ENCODE results near the gene PHLDA2. TPM values are rescaled to one million over a fixed set of nuclear protein-coding genes. Genes with fewer than 3 reads are reported as not detected.

Gene PHLDA2, protein sequence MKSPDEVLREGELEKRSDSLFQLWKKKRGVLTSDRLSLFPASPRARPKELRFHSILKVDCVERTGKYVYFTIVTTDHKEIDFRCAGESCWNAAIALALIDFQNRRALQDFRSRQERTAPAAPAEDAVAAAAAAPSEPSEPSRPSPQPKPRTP
- total RNA-seq (1 to 10 TPM in 1 of 5 donors, under 1 TPM in 4; 0.65 to 1.3 (median 0.79) TPM), total RNA-seq (0.05 to 2.9 (median 1.2) reads per million in 29 experiments)
- total RNA-seq (2013) = not detected

DNA sequence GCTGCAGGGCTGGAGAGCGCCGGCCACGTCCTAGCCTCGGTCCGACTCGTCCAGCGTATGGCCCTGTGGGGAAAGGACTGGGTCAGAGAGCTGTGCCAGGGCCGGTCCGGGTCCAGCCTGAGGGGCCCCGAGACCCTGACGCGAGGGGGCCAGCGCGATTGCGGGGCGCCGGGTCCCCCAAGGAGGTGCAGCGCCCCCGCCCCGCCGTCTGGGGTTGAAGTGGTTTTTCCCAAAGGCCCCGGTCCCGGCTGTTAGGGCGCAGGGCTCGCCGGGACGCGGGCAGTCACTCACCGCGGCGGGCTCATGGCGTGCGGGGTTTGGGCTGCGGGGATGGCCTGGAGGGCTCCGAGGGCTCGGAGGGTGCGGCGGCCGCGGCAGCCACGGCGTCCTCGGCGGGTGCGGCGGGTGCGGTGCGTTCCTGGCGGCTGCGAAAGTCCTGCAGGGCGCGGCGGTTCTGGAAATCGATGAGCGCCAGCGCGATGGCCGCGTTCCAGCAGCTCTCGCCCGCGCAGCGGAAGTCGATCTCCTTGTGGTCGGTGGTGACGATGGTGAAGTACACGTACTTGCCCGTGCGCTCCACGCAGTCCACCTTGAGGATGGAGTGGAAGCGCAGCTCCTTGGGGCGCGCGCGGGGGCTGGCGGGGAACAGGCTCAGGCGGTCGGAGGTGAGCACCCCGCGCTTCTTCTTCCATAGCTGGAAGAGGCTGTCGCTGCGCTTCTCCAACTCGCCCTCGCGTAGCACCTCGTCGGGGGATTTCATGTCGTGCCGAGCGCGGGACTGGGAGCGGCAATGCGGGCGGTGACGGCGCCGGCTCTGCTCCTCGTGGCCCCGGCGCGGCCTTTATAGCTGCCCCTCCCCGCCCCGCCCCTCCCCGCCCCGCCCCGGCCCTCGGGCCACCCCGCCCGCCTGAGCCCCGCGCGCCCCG, at the start of gene PHLDA2:
PHLDA2 (minus strand) TSS at position 816 of the 926 bp plus-strand sequence; CDS start at position 760, 56 bp downstream.
- peak; percentile 48 to 74 (median 66) for ATAC-seq (replicated peaks in 1 of 4)
- Histone ChIP-seq H3K9me3 (no peaks in the 10 kb centered on the region), H3K27ac (ENCODE audit: low read length) (no peak within 1 kb of the TSS), H3K4me3 (ENCODE audit: control insufficient read depth in 1 of 2, extremely low read depth in 1 of 2, low read length in 1 of 2) (peak within 1 kb of the TSS; percentile 57 to 62), H3K27me3 (replicated peaks in 1 of 2; ENCODE audit: control insufficient read depth in 2 of 2, extremely low read depth in 1 of 2, insufficient read depth in 2 of 2, low read length in 1 of 2) (peaks cover 0 to 55% of the 10 kb centered on the region in 2 experiments), H3K36me3 (ENCODE audit: control insufficient read depth in 2 of 2, extremely low read depth in 1 of 2, insufficient read depth in 1 of 2, low read length in 1 of 2) (no peaks in the 10 kb centered on the region), H3K4me1 (ENCODE audit: control insufficient read depth in 1 of 2, extremely low read depth in 1 of 2, insufficient read depth in 2 of 2, low read length in 2 of 2) (peaks cover 8 to 46% of the 10 kb centered on the region in 2 experiments)
- CTCF ChIA-PET = interaction anchor here (0.9 to 2.4 kb wide), 3 partner anchors 36 to 396 kb away, joined by 4 to 10 read pairs (median 8); no protein-coding TSS in a partner anchor
- 3% methylated on average over 86 of the region's 113 CpGs for WGBS (ENCODE audit: insufficient coverage)
- Mint-ChIP-seq H3K4me3 (peak within 1 kb of the TSS; percentile 78 to 81 (median 80)), H3K9me3 (no peaks in the 10 kb centered on the region), H3K36me3 (no peaks in the 10 kb centered on the region), H3K4me1 (peaks cover 20 to 33% (median 24%) of the 10 kb centered on the region in 3 donors), H3K27ac (no peak within 1 kb of the TSS), H3K27me3 (peaks cover 7 to 20% of the 10 kb centered on the region in 2 donors)
- DNase-seq = peak in 34 of 35 experiments; percentile 25 to 77 (median 51)
- POLR2A ChIA-PET = interaction anchor here in 1 of 2 donors (0.6 kb wide), 2 partner anchors 27 to 87 kb away, joined by 3 to 4 read pairs; no protein-coding TSS in a partner anchor

DNA sequence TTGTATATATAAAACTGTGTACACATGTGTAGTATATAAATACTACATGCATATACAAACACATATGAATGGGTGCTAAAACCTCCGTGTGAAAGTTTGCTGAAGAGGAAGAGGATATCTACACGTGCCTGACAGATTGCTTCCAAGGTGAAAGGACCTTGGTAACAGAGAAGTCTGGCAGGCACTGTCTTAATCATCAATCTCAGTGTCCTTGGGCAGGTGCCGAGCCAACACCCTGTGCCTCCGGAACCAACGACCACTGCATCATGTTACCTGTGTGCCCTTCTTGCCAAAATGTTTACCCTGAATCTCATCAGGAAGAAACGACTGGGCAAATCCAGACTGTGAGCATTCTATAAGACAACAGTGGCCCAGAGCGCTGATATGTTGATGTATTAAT, 47.9 kb upstream of the PHLDA2 start:
- WGBS (ENCODE audit: insufficient coverage) = 94% methylated on average over 5 of the region's 7 CpGs
- Histone ChIP-seq H3K4me3 (ENCODE audit: control insufficient read depth in 1 of 2, extremely low read depth in 1 of 2, low read length in 1 of 2) (no peak overlapping the region), H3K4me1 (ENCODE audit: control insufficient read depth in 1 of 2, extremely low read depth in 1 of 2, insufficient read depth in 2 of 2, low read length in 2 of 2) (peaks cover 0 to 19% of the 10 kb centered on the region in 2 experiments), H3K27ac (ENCODE audit: low read length) (no peak overlapping the region), H3K27me3 (replicated peaks in 1 of 2; ENCODE audit: control insufficient read depth in 2 of 2, extremely low read depth in 1 of 2, insufficient read depth in 2 of 2, low read length in 1 of 2) (no peaks in the 10 kb centered on the region), H3K36me3 (ENCODE audit: control insufficient read depth in 2 of 2, extremely low read depth in 1 of 2, insufficient read depth in 1 of 2, low read length in 1 of 2) (peaks cover 0 to 72% of the 10 kb centered on the region in 2 donors), H3K9me3 (no peaks in the 10 kb centered on the region)
- H3K9me3 Mint-ChIP-seq = no peaks in the 10 kb centered on the region
- H3K27me3 Mint-ChIP-seq = no peaks in the 10 kb centered on the region
- H3K4me3 Mint-ChIP-seq = peak overlapping the region in 1 of 3 donors; percentile 32
- ChIA-PET POLR2A (no interaction called here), CTCF (interaction anchor here in 1 of 2 donors (2.0 to 3.3 kb wide), 3 partner anchors 12 to 44 kb away, joined by 8 to 20 read pairs (median 12); no protein-coding TSS in a partner anchor)
- H3K36me3 Mint-ChIP-seq = peaks cover 48% of the 10 kb centered on the region
- H3K4me1 Mint-ChIP-seq = peaks cover 42 to 72% (median 49%) of the 10 kb centered on the region in 3 donors
- no peak for DNase-seq
- ATAC-seq (replicated peaks in 1 of 4) = no peak
- H3K27ac Mint-ChIP-seq = peak overlapping the region; percentile 15 to 35

DNA sequence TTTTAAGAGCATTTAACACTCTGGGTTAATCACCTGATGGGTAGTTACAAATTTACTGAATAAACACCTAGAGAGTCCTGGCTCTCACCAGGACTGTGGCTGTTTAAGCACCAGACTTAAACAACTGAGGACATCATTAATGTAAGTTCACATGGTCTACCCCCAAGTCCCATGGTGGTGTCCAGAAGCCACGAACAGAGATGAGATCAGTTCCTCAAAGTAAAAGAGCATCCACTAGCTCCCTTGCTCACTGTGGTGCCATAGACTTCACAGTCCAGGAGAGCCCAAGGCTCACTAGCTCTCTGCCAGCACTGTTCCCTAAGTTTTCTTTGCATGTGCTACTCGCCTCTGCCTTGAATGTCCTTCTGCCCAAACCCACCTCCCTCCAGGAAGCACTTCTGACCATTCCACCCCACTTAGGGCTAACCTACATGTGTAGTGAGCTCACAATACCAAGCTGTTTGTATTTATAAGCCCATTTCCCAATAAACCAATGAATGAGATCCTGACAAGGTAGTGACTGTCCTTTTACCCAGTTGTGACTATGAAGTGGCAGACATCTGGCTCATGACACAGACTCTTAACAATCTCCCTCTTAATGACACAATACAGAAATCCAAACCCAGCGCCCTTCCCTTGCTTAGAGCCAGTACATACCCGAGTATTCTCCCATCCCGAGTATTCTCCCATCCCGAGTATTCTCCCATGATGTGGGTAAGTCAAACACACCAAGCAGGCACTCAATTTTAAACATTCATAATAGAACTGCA, 47.3 kb upstream of the PHLDA2 start:
- H3K27ac ChIP-seq (ENCODE audit: low read length) = no peak overlapping the region
- H3K36me3 ChIP-seq (ENCODE audit: control insufficient read depth in 2 of 2, extremely low read depth in 1 of 2, insufficient read depth in 1 of 2, low read length in 1 of 2) = peaks cover 0 to 79% of the 10 kb centered on the region in 2 donors
- no peaks in the 10 kb centered on the region for H3K9me3 ChIP-seq
- ATAC-seq (replicated peaks in 1 of 4) = no peak
- CTCF ChIA-PET = interaction anchor here in 1 of 2 donors (1.3 to 3.3 kb wide), 5 partner anchors 13 to 115 kb away, joined by 6 to 20 read pairs (median 8); no protein-coding TSS in a partner anchor
- H3K4me1 Mint-ChIP-seq = peaks cover 36 to 66% (median 43%) of the 10 kb centered on the region in 3 donors
- no peak overlapping the region for H3K4me3 Mint-ChIP-seq
- 96% methylated on average over 2 of the region's 6 CpGs for WGBS (ENCODE audit: insufficient coverage)
- H3K27me3 Mint-ChIP-seq = no peaks in the 10 kb centered on the region
- DNase-seq = no peak
- peaks cover 47% of the 10 kb centered on the region for H3K36me3 Mint-ChIP-seq
- no peaks in the 10 kb centered on the region for H3K27me3 ChIP-seq (replicated peaks in 1 of 2; ENCODE audit: control insufficient read depth in 2 of 2, extremely low read depth in 1 of 2, insufficient read depth in 2 of 2, low read length in 1 of 2)
- no peaks in the 10 kb centered on the region for H3K9me3 Mint-ChIP-seq
- H3K27ac Mint-ChIP-seq = peak overlapping the region; percentile 7 to 36
- no peak overlapping the region for H3K4me3 ChIP-seq (ENCODE audit: control insufficient read depth in 1 of 2, extremely low read depth in 1 of 2, low read length in 1 of 2)
- POLR2A ChIA-PET = interaction anchor here in 1 of 2 donors (0.6 kb wide), 1 partner anchor 19 kb away, joined by 3 read pairs; no protein-coding TSS in a partner anchor
- H3K4me1 ChIP-seq (ENCODE audit: control insufficient read depth in 1 of 2, extremely low read depth in 1 of 2, insufficient read depth in 2 of 2, low read length in 2 of 2) = peaks cover 0 to 15% of the 10 kb centered on the region in 2 experiments

DNA sequence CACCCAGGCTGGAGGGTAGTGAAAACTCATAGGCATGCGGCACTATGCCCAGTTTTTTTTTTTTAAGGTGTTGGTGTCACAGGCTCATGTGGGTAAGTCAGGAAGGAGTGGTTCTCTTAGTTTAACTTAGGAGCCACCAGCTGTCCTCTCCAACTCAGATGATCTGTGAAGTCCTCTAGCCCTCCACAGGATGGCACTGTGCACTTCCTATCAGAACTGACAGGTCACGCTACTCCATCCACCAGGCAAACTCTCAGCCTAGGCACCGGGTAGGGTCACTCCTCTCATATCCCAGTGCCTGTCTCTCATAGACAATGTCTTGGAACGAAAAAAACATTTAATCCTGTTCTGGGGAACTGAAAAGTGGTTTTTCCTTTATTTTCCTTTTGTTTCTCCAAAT, 46.4 kb upstream of the PHLDA2 start:
- Mint-ChIP-seq H3K9me3 (no peaks in the 10 kb centered on the region), H3K27ac (peak overlapping the region in 1 of 2 donors; percentile 48), H3K36me3 (peaks cover 54% of the 10 kb centered on the region), H3K4me1 (peaks cover 34 to 58% (median 38%) of the 10 kb centered on the region in 3 donors), H3K27me3 (no peaks in the 10 kb centered on the region), H3K4me3 (no peak overlapping the region)
- 50% methylated on average over 1 of the region's 4 CpGs for WGBS (ENCODE audit: insufficient coverage)
- ATAC-seq (replicated peaks in 1 of 4) (peak; percentile 85 to 95 (median 92)), DNase-seq (peak; percentile 19 to 75 (median 46))
- Histone ChIP-seq H3K4me1 (ENCODE audit: control insufficient read depth in 1 of 2, extremely low read depth in 1 of 2, insufficient read depth in 2 of 2, low read length in 2 of 2) (peaks cover 0 to 7% of the 10 kb centered on the region in 2 experiments), H3K9me3 (no peaks in the 10 kb centered on the region), H3K36me3 (ENCODE audit: control insufficient read depth in 2 of 2, extremely low read depth in 1 of 2, insufficient read depth in 1 of 2, low read length in 1 of 2) (peaks cover 0 to 87% of the 10 kb centered on the region in 2 donors), H3K27me3 (replicated peaks in 1 of 2; ENCODE audit: control insufficient read depth in 2 of 2, extremely low read depth in 1 of 2, insufficient read depth in 2 of 2, low read length in 1 of 2) (no peaks in the 10 kb centered on the region), H3K4me3 (ENCODE audit: control insufficient read depth in 1 of 2, extremely low read depth in 1 of 2, low read length in 1 of 2) (no peak overlapping the region), H3K27ac (ENCODE audit: low read length) (no peak overlapping the region)
- POLR2A ChIA-PET = interaction anchor here (0.6 to 1.2 kb wide), 4 partner anchors 14 to 46 kb away, joined by 3 to 4 read pairs (median 3); no protein-coding TSS in a partner anchor
- CTCF ChIA-PET = interaction anchor here in 1 of 2 donors (1.0 to 3.3 kb wide), 7 partner anchors 14 to 116 kb away, joined by 4 to 20 read pairs (median 6); partner anchors contain the start of gene NAP1L4

DNA sequence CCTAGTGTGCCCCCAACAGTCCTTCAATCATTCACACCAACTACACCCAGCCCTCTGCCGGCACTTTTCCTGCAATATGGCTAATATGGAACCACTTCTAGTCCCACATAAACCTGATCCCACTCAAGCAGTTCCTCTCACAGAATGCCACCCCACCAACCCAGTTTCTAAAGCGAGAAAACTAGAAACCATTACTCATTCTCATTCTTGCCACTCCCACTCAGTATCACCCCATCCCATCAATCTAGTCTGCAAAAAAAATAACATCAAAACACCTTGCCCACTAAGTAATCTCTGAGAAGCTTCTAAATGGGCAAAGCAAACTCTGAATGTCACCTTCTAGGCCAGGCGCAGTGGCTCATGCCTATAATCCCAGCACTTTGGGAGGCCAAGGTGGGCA, 45.1 kb upstream of the PHLDA2 start:
- CTCF ChIA-PET = interaction anchor here in 1 of 2 donors (0.5 to 3.3 kb wide), 7 partner anchors 18 to 117 kb away, joined by 3 to 20 read pairs (median 4); partner anchors contain the start of gene NAP1L4
- Histone ChIP-seq H3K4me3 (ENCODE audit: control insufficient read depth in 1 of 2, extremely low read depth in 1 of 2, low read length in 1 of 2) (no peak overlapping the region), H3K27me3 (replicated peaks in 1 of 2; ENCODE audit: control insufficient read depth in 2 of 2, extremely low read depth in 1 of 2, insufficient read depth in 2 of 2, low read length in 1 of 2) (no peaks in the 10 kb centered on the region), H3K9me3 (no peaks in the 10 kb centered on the region), H3K36me3 (ENCODE audit: control insufficient read depth in 2 of 2, extremely low read depth in 1 of 2, insufficient read depth in 1 of 2, low read length in 1 of 2) (peaks cover 1 to 99% of the 10 kb centered on the region in 2 donors), H3K27ac (ENCODE audit: low read length) (no peak overlapping the region), H3K4me1 (ENCODE audit: control insufficient read depth in 1 of 2, extremely low read depth in 1 of 2, insufficient read depth in 2 of 2, low read length in 2 of 2) (peaks cover 0 to 4% of the 10 kb centered on the region in 2 experiments)
- Mint-ChIP-seq H3K4me3 (no peak overlapping the region), H3K27ac (peak overlapping the region in 1 of 2 donors; percentile 22), H3K4me1 (peaks cover 33 to 54% (median 34%) of the 10 kb centered on the region in 3 donors), H3K27me3 (no peaks in the 10 kb centered on the region), H3K9me3 (no peaks in the 10 kb centered on the region), H3K36me3 (peaks cover 67% of the 10 kb centered on the region)
- 75% methylated on average over 3 of the region's 3 CpGs for WGBS (ENCODE audit: insufficient coverage)
- POLR2A ChIA-PET = interaction anchor here (0.5 to 0.7 kb wide), 3 partner anchors 8 to 21 kb away, joined by 3 read pairs; no protein-coding TSS in a partner anchor
- DNase-seq (no peak), ATAC-seq (replicated peaks in 1 of 4) (no peak)

All from T-cell (primary cell).